Stimulated activated memory B cell treated with anti-CD40 and anti-IgM and Interleukin-4, amounts not matched to agents 10 μg/mL and 1 μg/mL and 100 μg/mL, for 72 hours (primary cell): Measurements from ENCODE around the gene RAB30.

ENCODE experiments used
- ATAC-seq: fragments of 150-1000 bp; cut with Tn5 transposase; 2 replicates; pipeline ENCODE4 v1.10.0; 2021
- H3K27ac Mint-ChIP-seq: one replicate; pipeline ENCODE4 v1.8.0; 2022; ENCODE audit warnings: mild to moderate bottlenecking, mixed read lengths
- H3K27me3 Mint-ChIP-seq: one replicate; pipeline ENCODE4 v1.8.0; 2022; ENCODE audit warnings: mixed read lengths
- H3K36me3 Mint-ChIP-seq: one replicate; pipeline ENCODE4 v1.8.0; 2022; ENCODE audit warnings: mixed read lengths
- H3K4me1 Mint-ChIP-seq: one replicate; pipeline ENCODE4 v1.8.0; 2022; ENCODE audit warnings: mixed read lengths
- H3K4me3 Mint-ChIP-seq: one replicate; pipeline ENCODE4 v1.8.0; 2022; ENCODE audit warnings: mild to moderate bottlenecking, moderate library complexity, mixed read lengths
- H3K9me3 Mint-ChIP-seq: one replicate; pipeline ENCODE4 v1.8.0; 2022; ENCODE audit warnings: mixed read lengths

RAB30 gene

GRCh38 chr11:83071567-83072349 is at the start of gene RAB30:
Gene RAB30, minus strand, starts transcription at chr11:83071897. Its CDS starts 74,581 bp downstream, at chr11:82997316.
- no peak within 1 kb of the TSS for H3K27ac Mint-ChIP-seq
- no peaks in the 10 kb centered on the region for H3K9me3 Mint-ChIP-seq
- ATAC-seq: peak; percentile 99
- peaks cover 37% of the 10 kb centered on the region for H3K36me3 Mint-ChIP-seq
- H3K4me1 Mint-ChIP-seq: peaks cover 59% of the 10 kb centered on the region
- H3K4me3 Mint-ChIP-seq: no peak within 1 kb of the TSS
- no peaks in the 10 kb centered on the region for H3K27me3 Mint-ChIP-seq

- H3K9me3 Mint-ChIP-seq: no peaks in the 10 kb centered on the region
- H3K4me3 Mint-ChIP-seq: no peak overlapping the region
- peaks cover 26% of the 10 kb centered on the region for H3K4me1 Mint-ChIP-seq
- H3K36me3 Mint-ChIP-seq: no peaks in the 10 kb centered on the region
- H3K27me3 Mint-ChIP-seq: no peaks in the 10 kb centered on the region
- no peak for ATAC-seq
- H3K27ac Mint-ChIP-seq: no peak overlapping the region
Measured at GRCh38 chr11:83120327-83120726, 48.6 kb upstream of the RAB30 start.

- Mint-ChIP-seq H3K27ac (no peak overlapping the region), H3K27me3 (no peaks in the 10 kb centered on the region), H3K9me3 (no peaks in the 10 kb centered on the region), H3K36me3 (no peaks in the 10 kb centered on the region), H3K4me3 (no peak overlapping the region), H3K4me1 (peaks cover 37% of the 10 kb centered on the region)
- no peak for ATAC-seq
Measured at GRCh38 chr11:83119216-83119615, 47.5 kb upstream of the RAB30 start.

GRCh38 chr11:83118814-83119213 is 47.1 kb upstream of the RAB30 start:
- Mint-ChIP-seq H3K4me1 (peaks cover 38% of the 10 kb centered on the region), H3K9me3 (no peaks in the 10 kb centered on the region), H3K36me3 (no peaks in the 10 kb centered on the region), H3K27me3 (no peaks in the 10 kb centered on the region), H3K27ac (peak overlapping the region; percentile 94), H3K4me3 (no peak overlapping the region)
- ATAC-seq: no peak

GRCh38 chr11:83116015-83116641 is 44.4 kb upstream of the RAB30 start:
- H3K9me3 Mint-ChIP-seq: no peaks in the 10 kb centered on the region
- no peak for ATAC-seq
- H3K27ac Mint-ChIP-seq: peak overlapping the region; percentile 94
- peaks cover 28% of the 10 kb centered on the region for H3K4me1 Mint-ChIP-seq
- peaks cover 8% of the 10 kb centered on the region for H3K36me3 Mint-ChIP-seq
- H3K27me3 Mint-ChIP-seq: no peaks in the 10 kb centered on the region
- peak overlapping the region; percentile 41 for H3K4me3 Mint-ChIP-seq

- peaks cover 11% of the 10 kb centered on the region for H3K36me3 Mint-ChIP-seq
- H3K27ac Mint-ChIP-seq: no peak overlapping the region
- H3K4me3 Mint-ChIP-seq: peak overlapping the region; percentile 5
- no peaks in the 10 kb centered on the region for H3K9me3 Mint-ChIP-seq
- no peaks in the 10 kb centered on the region for H3K27me3 Mint-ChIP-seq
- no peak for ATAC-seq
- H3K4me1 Mint-ChIP-seq: peaks cover 28% of the 10 kb centered on the region
Measured at GRCh38 chr11:83115551-83115950, 43.9 kb upstream of the RAB30 start.

- no peak for ATAC-seq
- Mint-ChIP-seq H3K36me3 (peaks cover 11% of the 10 kb centered on the region), H3K27me3 (no peaks in the 10 kb centered on the region), H3K27ac (no peak overlapping the region), H3K9me3 (no peaks in the 10 kb centered on the region), H3K4me1 (peaks cover 28% of the 10 kb centered on the region), H3K4me3 (no peak overlapping the region)
Measured at GRCh38 chr11:83115026-83115425, 43.3 kb upstream of the RAB30 start.

- H3K27me3 Mint-ChIP-seq: no peaks in the 10 kb centered on the region
- H3K27ac Mint-ChIP-seq: no peak overlapping the region
- H3K4me1 Mint-ChIP-seq: peaks cover 27% of the 10 kb centered on the region
- peaks cover 11% of the 10 kb centered on the region for H3K36me3 Mint-ChIP-seq
- H3K9me3 Mint-ChIP-seq: no peaks in the 10 kb centered on the region
- no peak overlapping the region for H3K4me3 Mint-ChIP-seq
- ATAC-seq: no peak
Measured at GRCh38 chr11:83112886-83113285, 41.2 kb upstream of the RAB30 start.

- no peaks in the 10 kb centered on the region for H3K36me3 Mint-ChIP-seq
- no peaks in the 10 kb centered on the region for H3K27me3 Mint-ChIP-seq
- no peak overlapping the region for H3K27ac Mint-ChIP-seq
- no peaks in the 10 kb centered on the region for H3K9me3 Mint-ChIP-seq
- peaks cover 6% of the 10 kb centered on the region for H3K4me1 Mint-ChIP-seq
- no peak overlapping the region for H3K4me3 Mint-ChIP-seq
- ATAC-seq: no peak
Measured at GRCh38 chr11:83105168-83105567, 33.5 kb upstream of the RAB30 start.

GRCh38 chr11:83102834-83103233 is 31.1 kb upstream of the RAB30 start:
- Mint-ChIP-seq H3K4me3 (no peak overlapping the region), H3K27ac (no peak overlapping the region), H3K4me1 (peaks cover 6% of the 10 kb centered on the region), H3K9me3 (no peaks in the 10 kb centered on the region), H3K27me3 (no peaks in the 10 kb centered on the region), H3K36me3 (no peaks in the 10 kb centered on the region)
- ATAC-seq: no peak

GRCh38 chr11:83097429-83098075 is 25.9 kb upstream of the RAB30 start:
- peaks cover 6% of the 10 kb centered on the region for H3K4me1 Mint-ChIP-seq
- no peaks in the 10 kb centered on the region for H3K9me3 Mint-ChIP-seq
- no peaks in the 10 kb centered on the region for H3K27me3 Mint-ChIP-seq
- no peak overlapping the region for H3K27ac Mint-ChIP-seq
- no peak for ATAC-seq
- H3K36me3 Mint-ChIP-seq: no peaks in the 10 kb centered on the region
- H3K4me3 Mint-ChIP-seq: no peak overlapping the region

- Mint-ChIP-seq H3K36me3 (no peaks in the 10 kb centered on the region), H3K4me3 (no peak overlapping the region)
Measured at GRCh38 chr11:83093634-83094033, 21.9 kb upstream of the RAB30 start.

GRCh38 chr11:83092488-83093384 is 21.0 kb upstream of the RAB30 start:
- no peaks in the 10 kb centered on the region for H3K27me3 Mint-ChIP-seq
- no peaks in the 10 kb centered on the region for H3K36me3 Mint-ChIP-seq
- peaks cover 7% of the 10 kb centered on the region for H3K4me1 Mint-ChIP-seq
- H3K9me3 Mint-ChIP-seq: no peaks in the 10 kb centered on the region
- peak overlapping the region; percentile 58 for H3K27ac Mint-ChIP-seq
- no peak for ATAC-seq
- H3K4me3 Mint-ChIP-seq: no peak overlapping the region

More at GRCh38 chr11:83093634-83094033, 21.9 kb upstream of the RAB30 start:
- ATAC-seq: no peak
- Mint-ChIP-seq H3K27ac (no peak overlapping the region), H3K9me3 (no peaks in the 10 kb centered on the region), H3K27me3 (no peaks in the 10 kb centered on the region), H3K4me1 (peaks cover 6% of the 10 kb centered on the region)

- Mint-ChIP-seq H3K4me1 (peaks cover 23% of the 10 kb centered on the region), H3K36me3 (no peaks in the 10 kb centered on the region), H3K4me3 (no peak overlapping the region), H3K9me3 (no peaks in the 10 kb centered on the region), H3K27me3 (no peaks in the 10 kb centered on the region), H3K27ac (no peak overlapping the region)
- no peak for ATAC-seq
Measured at GRCh38 chr11:83088965-83089364, 17.3 kb upstream of the RAB30 start.

GRCh38 chr11:83087035-83087434 is 15.3 kb upstream of the RAB30 start:
- no peak for ATAC-seq
- Mint-ChIP-seq H3K4me3 (no peak overlapping the region), H3K4me1 (peaks cover 23% of the 10 kb centered on the region), H3K27ac (peak overlapping the region; percentile 39), H3K27me3 (no peaks in the 10 kb centered on the region), H3K36me3 (no peaks in the 10 kb centered on the region), H3K9me3 (no peaks in the 10 kb centered on the region)
